Karpas-422 (cell line): ENCODE results near the gene ARSA. TPM values are rescaled to one million over a fixed set of nuclear protein-coding genes. Genes with fewer than 3 reads are reported as not detected.

Experiments used
- small RNA-seq: library from RNA; depleted of rRNA; stranded (forward); fragments of <200 nt; gene quantifications from one replicate; pipeline ENCODE3, GENCODE V24; 2014
- total RNA-seq: library from RNA; depleted of rRNA; stranded (reverse); fragments of >200 nt; shearing (Covaris generic); gene quantifications from 2 replicates; pipeline ENCODE4 v1.2.3, GENCODE V29; 2014; ENCODE audit warnings: low replicate concordance; rRNA removed

The ARSA gene
- total RNA-seq, 1 experiment from 2014 or later: 24.3 TPM

Small RNA genes within 50 kb of the gene (small RNA-seq; reads per million reads assigned to genes)
- not detected for gene RF00019

Other genes with a start within 250 kb of the ARSA start
- gene SBF1, start 153.1 kb downstream of the ARSA start, total RNA-seq: 33.5 and 91.5 TPM in 2 replicates
- gene ADM2, start 146.6 kb downstream of the ARSA start, total RNA-seq: 0.79 and 1.4 TPM in 2 replicates
- 0.93 and 3.9 TPM in 2 replicates for gene MIOX, start 141.3 kb downstream of the ARSA start, total RNA-seq
- 19.2 and 21.4 TPM in 2 replicates for gene LMF2, start 120.5 kb downstream of the ARSA start, total RNA-seq
- gene NCAPH2, start 119.9 kb downstream of the ARSA start, total RNA-seq: 24.6 and 53.5 TPM in 2 replicates
- 1.1 and 14.2 TPM in 2 replicates for gene SCO2, start 102.6 kb downstream of the ARSA start, total RNA-seq
- 1.8 and 5.0 TPM in 2 replicates for gene TYMP, start 98.1 kb downstream of the ARSA start, total RNA-seq
- gene KLHDC7B, start 82.3 kb downstream of the ARSA start, total RNA-seq: 4.5 and 9.8 TPM in 2 replicates
- not detected in 2 replicates for gene SYCE3, start 65.2 kb downstream of the ARSA start, total RNA-seq
- gene CPT1B, start 49.7 kb downstream of the ARSA start, total RNA-seq: 50.3 and 80.0 TPM in 2 replicates
- gene CHKB, start 45.3 kb downstream of the ARSA start, total RNA-seq: 52.8 and 77.8 TPM in 2 replicates
- gene MAPK8IP2, start 27.4 kb downstream of the ARSA start, total RNA-seq: 1.3 and 1.6 TPM in 2 replicates
- gene SHANK3, start 44.7 kb upstream of the ARSA start, total RNA-seq: 0.04 TPM in 1 of 2 replicates, not detected in the other
- not detected in 2 replicates for gene ACR, start 110.1 kb upstream of the ARSA start, total RNA-seq
- 26.4 and 26.8 TPM in 2 replicates for gene RABL2B, start 155.5 kb upstream of the ARSA start, total RNA-seq